Activated CD4-positive, alpha-beta memory T cell treated with anti-CD3 and anti-CD28 coated beads for 36 hours (primary cell): Measurements from ENCODE around the gene EXOC3L4. TPM values are rescaled to one million over a fixed set of nuclear protein-coding genes. Genes with fewer than 3 reads are reported as not detected.

Experiments used
- CTCF ChIA-PET: fragments of 350-600 bp; sonication (Branson Sonifier 250); formaldehyde crosslinking; loops from one replicate; lab custom pipeline; 2021; ENCODE audit warnings: antibody characterized with exemption, inconsistent platforms; lab: Charles Lee
- POLR2A ChIA-PET: fragments of 350-600 bp; sonication (Branson Sonifier 250); formaldehyde crosslinking; loops from one replicate; lab custom pipeline; 2021; ENCODE audit warnings: antibody characterized with exemption; lab: Charles Lee
- DNase-seq: peaks from one replicate; pipeline ENCODE4 v3.0.0-alpha.2; 2020
- H3K27ac Mint-ChIP-seq: one replicate; pipeline ENCODE4 v1.8.0; 2021; ENCODE audit warnings: mixed read lengths
- H3K27me3 Mint-ChIP-seq: one replicate; pipeline ENCODE4 v1.8.0; 2021; ENCODE audit warnings: mixed read lengths
- H3K36me3 Mint-ChIP-seq: one replicate; pipeline ENCODE4 v1.8.0; 2021; ENCODE audit warnings: mixed read lengths
- H3K4me1 Mint-ChIP-seq: one replicate; pipeline ENCODE4 v1.8.0; 2021; ENCODE audit warnings: low read depth, mixed read lengths
- H3K4me3 Mint-ChIP-seq: one replicate; pipeline ENCODE4 v1.8.0; 2021; ENCODE audit warnings: mild to moderate bottlenecking, mixed read lengths
- H3K9me3 Mint-ChIP-seq: one replicate; pipeline ENCODE4 v1.8.0; 2021; ENCODE audit warnings: mixed read lengths
- intact Hi-C: fragments of 100-400 bp; cut with micrococcal nuclease; formaldehyde crosslinking; loops from one replicate; pipeline ENCODE4 v1.15.1; 2023
- total RNA-seq, 2 experiments: library from RNA; stranded (reverse); gene quantifications; one replicate each; pipeline ENCODE4 v1.2.3, GENCODE V29; 2021

EXOC3L4 gene
- total RNA-seq, 2 experiments from 2014 or later, result not detected

DNA sequence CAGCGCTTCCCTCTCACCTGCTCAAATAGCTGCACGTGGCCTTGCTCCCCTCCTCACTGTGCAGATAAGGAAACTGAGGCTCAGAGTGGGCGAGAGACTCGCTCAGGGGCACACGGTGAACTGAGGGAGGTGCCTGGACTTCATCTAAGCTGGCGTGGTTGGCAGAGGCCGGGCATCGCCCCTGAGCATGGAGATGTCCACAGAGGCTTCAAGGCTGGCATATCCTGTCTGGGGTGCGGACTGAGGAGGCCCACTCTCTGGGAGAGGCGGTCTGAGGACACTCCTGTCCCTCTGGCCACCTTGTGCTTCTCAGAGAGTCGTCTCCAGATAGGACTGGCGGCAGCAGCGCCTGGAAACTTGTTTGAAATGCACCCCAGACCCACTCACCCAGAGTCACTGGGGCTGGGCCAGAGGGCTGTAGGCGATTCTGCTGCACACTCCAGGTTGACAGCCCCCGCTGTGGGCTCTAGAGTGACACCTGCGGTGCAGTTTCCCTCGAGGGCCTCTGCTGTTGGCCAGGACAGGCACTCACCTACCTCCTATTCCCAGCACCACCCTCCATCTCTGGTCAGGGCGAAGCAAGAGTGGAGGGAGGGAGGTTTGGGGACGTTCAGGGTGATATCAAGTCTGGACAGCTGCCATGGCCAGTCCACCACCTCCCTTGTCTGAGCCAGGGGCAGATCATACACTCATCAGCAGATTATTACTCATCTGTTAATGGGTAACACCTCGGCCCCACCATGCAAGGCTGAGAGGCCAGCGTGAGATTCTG lies 21.7 kb upstream of the EXOC3L4 start:
- ChIA-PET CTCF (interaction anchor here (4.6 kb wide), 1 partner anchor 33 kb away, joined by 31 read pairs; no protein-coding TSS in a partner anchor), POLR2A (no interaction called here)
- Mint-ChIP-seq H3K4me1 (no peaks in the 10 kb centered on the region), H3K36me3 (no peaks in the 10 kb centered on the region), H3K9me3 (no peaks in the 10 kb centered on the region), H3K27ac (no peak overlapping the region), H3K27me3 (peaks cover 4% of the 10 kb centered on the region), H3K4me3 (no peak overlapping the region)
- no peak for DNase-seq
- intact Hi-C loops, result no loop called here

DNA sequence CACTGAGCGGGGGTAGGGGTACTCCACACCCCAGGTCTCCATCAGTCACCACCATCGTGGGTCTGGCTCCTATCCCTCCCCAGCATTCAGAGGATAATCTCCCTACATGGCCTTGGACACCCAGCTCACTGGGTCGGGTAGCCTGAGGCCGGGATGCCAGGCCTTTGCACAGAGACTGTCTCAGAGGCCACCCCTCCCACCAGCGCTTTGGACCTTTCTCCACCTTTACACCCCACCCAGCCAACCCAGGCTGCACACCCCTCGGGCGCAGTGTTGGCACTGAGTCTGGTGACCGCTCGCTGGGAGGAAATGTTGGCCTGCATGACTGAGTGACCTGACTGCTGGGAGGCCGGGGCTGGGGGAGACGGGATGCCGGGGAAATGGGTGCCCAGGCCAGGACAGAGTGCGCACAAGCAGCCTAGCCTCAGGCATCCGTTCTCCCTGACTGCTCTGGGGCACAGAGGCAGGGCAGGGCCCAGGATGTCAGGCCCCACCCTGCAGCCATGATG lies 21.1 kb upstream of the EXOC3L4 start:
- CTCF ChIA-PET, result interaction anchor here (1.0 to 4.6 kb wide), 3 partner anchors 10 to 113 kb away, joined by 3 to 31 read pairs (median 6); no protein-coding TSS in a partner anchor
- DNase-seq, result no peak

DNA sequence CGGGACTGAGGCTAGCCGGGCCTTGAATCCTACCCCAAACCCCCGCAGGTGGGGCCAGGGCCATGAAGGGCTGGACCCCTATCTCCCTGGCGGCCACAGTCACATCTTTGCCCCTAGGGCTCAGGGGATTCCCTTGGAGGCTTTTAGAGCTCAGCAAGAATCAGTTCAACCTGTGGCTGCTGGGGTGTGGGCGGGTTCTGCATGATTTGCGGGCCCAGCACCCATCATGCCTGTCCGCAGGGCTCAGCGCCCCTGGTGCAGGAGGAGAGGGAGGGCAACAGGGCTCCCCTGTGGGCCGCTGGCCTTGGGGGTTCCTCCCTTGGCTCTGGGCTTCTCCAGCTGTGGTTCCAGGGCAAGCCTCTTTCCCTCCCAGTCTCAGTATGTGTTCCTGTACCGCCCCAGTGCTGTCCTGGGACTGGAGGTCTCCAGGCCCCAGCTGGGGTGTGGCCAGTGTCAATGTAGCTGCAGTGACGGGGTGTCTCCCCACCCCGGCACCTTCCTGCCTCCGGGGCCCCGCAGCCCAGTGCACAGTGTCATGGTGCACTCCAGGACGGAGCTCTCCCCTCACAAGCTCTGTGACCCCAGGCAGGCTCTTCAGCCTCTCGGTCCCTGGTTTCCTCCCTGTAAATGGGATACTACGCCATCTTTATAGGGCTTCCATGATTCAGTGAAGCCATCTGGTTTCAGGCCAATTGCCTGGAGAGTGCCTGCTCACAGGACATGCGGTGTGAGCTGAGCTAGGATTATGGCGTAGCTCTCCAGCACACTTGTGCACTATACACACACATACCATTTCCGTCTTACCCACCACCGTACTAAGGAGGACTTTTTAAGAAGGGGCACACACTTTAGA lies 20.4 kb upstream of the EXOC3L4 start:
- no peak overlapping the region for H3K27ac Mint-ChIP-seq
- no peaks in the 10 kb centered on the region for H3K36me3 Mint-ChIP-seq
- intact Hi-C loops, result no loop called here
- H3K4me1 Mint-ChIP-seq, result no peaks in the 10 kb centered on the region
- ChIA-PET POLR2A (no interaction called here), CTCF (interaction anchor here (0.9 to 4.6 kb wide), 10 partner anchors 10 to 380 kb away, joined by 3 to 34 read pairs (median 6); partner anchors contain the start of gene LBHD2)
- H3K27me3 Mint-ChIP-seq, result peaks cover 4% of the 10 kb centered on the region
- no peaks in the 10 kb centered on the region for H3K9me3 Mint-ChIP-seq
- H3K4me3 Mint-ChIP-seq, result no peak overlapping the region
- no peak for DNase-seq

More for the DNA sequence above, 21.1 kb upstream of the EXOC3L4 start:
- H3K27ac Mint-ChIP-seq, result no peak overlapping the region
- intact Hi-C loops, result no loop called here
- no peaks in the 10 kb centered on the region for H3K36me3 Mint-ChIP-seq
- H3K4me3 Mint-ChIP-seq, result no peak overlapping the region
- no peaks in the 10 kb centered on the region for H3K4me1 Mint-ChIP-seq
- POLR2A ChIA-PET, result no interaction called here
- no peaks in the 10 kb centered on the region for H3K9me3 Mint-ChIP-seq
- H3K27me3 Mint-ChIP-seq, result peaks cover 4% of the 10 kb centered on the region

DNA sequence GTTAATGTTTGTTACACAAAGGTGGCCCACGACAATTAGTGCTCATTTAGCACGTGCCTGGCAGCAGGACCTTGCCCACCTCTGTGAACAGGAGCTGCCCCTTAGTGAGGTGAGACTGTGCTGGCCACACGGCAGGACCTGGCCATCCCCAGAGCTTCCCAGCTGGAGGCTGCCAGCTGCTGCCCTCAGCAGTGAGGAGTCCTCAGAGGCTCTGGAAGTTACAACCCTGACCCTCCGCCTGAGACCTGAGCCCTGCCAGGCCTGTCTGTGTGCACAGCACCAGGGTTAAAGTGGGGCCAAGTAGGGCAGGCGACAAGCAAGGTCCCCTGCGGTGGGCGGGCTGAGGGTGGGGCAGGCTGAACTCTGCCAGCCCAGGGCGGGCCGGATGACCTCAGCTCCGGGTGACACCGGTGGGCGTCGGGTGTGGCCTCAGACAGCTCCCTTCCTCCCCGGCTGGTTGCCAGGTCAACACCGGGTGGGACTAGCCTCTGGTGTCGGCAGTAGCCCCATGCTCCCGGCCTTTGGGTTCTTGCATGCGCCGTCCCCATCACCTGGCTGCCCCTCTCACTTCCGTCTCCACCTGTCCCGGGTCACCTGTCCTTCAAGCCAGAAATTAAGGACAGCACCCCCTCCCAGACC lies 19.7 kb upstream of the EXOC3L4 start:
- peak; percentile 27 for DNase-seq
- intact Hi-C loops, result no loop called here
- H3K9me3 Mint-ChIP-seq, result no peaks in the 10 kb centered on the region
- H3K4me1 Mint-ChIP-seq, result no peaks in the 10 kb centered on the region
- CTCF ChIA-PET, result interaction anchor here (0.7 to 4.6 kb wide), 13 partner anchors 9 to 381 kb away, joined by 3 to 34 read pairs (median 4); partner anchors contain the start of gene LBHD2
- peaks cover 4% of the 10 kb centered on the region for H3K27me3 Mint-ChIP-seq
- H3K4me3 Mint-ChIP-seq, result no peak overlapping the region
- no peaks in the 10 kb centered on the region for H3K36me3 Mint-ChIP-seq
- POLR2A ChIA-PET, result no interaction called here
- no peak overlapping the region for H3K27ac Mint-ChIP-seq

DNA sequence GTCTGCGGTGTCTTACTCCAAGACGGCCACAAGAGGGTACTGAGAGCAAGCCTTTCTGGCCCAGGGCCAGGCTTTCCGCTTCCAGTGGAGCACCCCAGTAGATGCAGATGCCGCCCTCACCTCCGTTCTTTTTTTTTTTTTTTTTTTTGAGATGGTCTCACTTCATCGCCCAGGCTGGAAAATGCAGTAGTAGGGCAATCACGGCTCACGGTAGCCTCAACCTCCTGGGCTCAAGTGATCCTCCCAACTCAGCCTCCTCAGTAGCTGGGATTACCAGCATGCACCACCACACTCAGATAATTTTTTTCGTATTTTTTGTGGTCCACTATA lies 16.1 kb upstream of the EXOC3L4 start:
- peak; percentile 83 for DNase-seq
- Mint-ChIP-seq H3K27me3 (peaks cover 4% of the 10 kb centered on the region), H3K4me3 (no peak overlapping the region), H3K4me1 (no peaks in the 10 kb centered on the region), H3K36me3 (no peaks in the 10 kb centered on the region), H3K27ac (no peak overlapping the region), H3K9me3 (no peaks in the 10 kb centered on the region)
- ChIA-PET CTCF (interaction anchor here (0.7 to 3.4 kb wide), 7 partner anchors 27 to 484 kb away, joined by 3 to 19 read pairs (median 3); no protein-coding TSS in a partner anchor), POLR2A (interaction anchor here (1.1 kb wide), 1 partner anchor 22 kb away, joined by 3 read pairs; no protein-coding TSS in a partner anchor)
- intact Hi-C loops, result loop anchor here (1.0 kb wide), 2 partner anchors 63 to 214 kb away; no protein-coding TSS in a partner anchor

DNA sequence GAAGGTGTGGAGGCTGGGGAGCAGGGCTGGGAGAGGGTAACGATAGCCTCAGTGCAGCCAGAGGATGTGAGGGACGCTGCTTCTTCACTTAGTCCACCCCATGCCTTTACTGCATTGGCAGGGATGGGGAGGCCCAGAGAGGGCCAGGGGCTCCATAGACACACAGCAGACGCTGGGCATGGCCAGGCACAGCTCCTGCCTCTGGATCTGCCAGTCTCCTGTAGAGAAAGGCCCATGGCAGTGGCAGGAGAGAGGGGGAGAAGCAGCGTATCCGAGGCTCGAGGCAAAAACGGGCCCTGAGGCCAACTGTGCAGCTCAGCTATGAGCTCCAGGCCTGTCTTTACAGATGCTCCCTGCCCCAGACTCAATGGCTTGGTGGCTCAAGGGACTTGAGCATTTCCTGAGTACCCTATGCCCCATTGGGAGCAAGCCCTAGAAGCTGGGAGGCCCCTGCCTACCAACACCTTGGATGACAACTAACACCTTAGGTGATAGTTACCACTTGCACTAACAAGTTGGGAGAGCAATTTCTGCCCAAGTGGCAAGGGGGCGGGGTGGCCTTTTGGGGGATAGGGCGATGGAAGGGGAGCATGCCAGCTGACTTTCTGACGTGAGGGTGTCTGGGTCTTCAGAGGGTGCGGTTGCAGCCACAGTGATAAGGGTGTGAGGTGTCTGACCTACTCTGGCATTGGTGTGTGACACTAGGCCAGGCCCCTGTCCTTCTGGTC lies 15.5 kb upstream of the EXOC3L4 start:
- Mint-ChIP-seq H3K9me3 (no peaks in the 10 kb centered on the region), H3K27ac (no peak overlapping the region), H3K4me1 (no peaks in the 10 kb centered on the region), H3K4me3 (no peak overlapping the region), H3K36me3 (no peaks in the 10 kb centered on the region), H3K27me3 (peaks cover 5% of the 10 kb centered on the region)
- DNase-seq, result no peak
- intact Hi-C loops, result loop anchor here (1.0 kb wide), 2 partner anchors 62 to 213 kb away; no protein-coding TSS in a partner anchor
- ChIA-PET POLR2A (interaction anchor here (0.8 to 1.1 kb wide), 2 partner anchors 21 to 217 kb away, joined by 3 to 6 read pairs; no protein-coding TSS in a partner anchor), CTCF (interaction anchor here (0.5 to 3.4 kb wide), 7 partner anchors 26 to 384 kb away, joined by 3 to 19 read pairs (median 3); no protein-coding TSS in a partner anchor)

DNA sequence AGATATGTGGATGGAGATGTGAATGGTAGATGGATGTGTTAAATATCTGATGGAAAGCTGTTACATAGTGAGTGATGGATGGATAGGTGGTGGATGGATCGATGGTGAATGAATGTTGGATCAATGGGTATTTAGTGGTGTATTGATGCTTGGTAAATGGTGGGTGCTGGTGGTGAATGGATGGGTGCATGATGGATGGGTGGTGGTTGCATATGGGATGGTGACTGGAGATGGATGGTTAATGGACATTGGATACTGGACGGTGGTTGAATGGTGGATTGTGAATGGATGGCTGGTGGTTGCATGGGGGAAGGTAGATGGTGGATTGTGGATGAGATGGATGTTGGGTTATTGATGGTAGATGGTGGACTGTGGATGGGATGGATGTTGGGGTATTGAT lies 12.6 kb upstream of the EXOC3L4 start:
- H3K4me1 Mint-ChIP-seq, result no peaks in the 10 kb centered on the region
- DNase-seq, result no peak
- POLR2A ChIA-PET, result no interaction called here
- CTCF ChIA-PET, result no interaction called here
- no peak overlapping the region for H3K27ac Mint-ChIP-seq
- no peaks in the 10 kb centered on the region for H3K9me3 Mint-ChIP-seq
- H3K27me3 Mint-ChIP-seq, result peaks cover 13% of the 10 kb centered on the region
- intact Hi-C loops, result no loop called here
- no peak overlapping the region for H3K4me3 Mint-ChIP-seq
- H3K36me3 Mint-ChIP-seq, result no peaks in the 10 kb centered on the region

DNA sequence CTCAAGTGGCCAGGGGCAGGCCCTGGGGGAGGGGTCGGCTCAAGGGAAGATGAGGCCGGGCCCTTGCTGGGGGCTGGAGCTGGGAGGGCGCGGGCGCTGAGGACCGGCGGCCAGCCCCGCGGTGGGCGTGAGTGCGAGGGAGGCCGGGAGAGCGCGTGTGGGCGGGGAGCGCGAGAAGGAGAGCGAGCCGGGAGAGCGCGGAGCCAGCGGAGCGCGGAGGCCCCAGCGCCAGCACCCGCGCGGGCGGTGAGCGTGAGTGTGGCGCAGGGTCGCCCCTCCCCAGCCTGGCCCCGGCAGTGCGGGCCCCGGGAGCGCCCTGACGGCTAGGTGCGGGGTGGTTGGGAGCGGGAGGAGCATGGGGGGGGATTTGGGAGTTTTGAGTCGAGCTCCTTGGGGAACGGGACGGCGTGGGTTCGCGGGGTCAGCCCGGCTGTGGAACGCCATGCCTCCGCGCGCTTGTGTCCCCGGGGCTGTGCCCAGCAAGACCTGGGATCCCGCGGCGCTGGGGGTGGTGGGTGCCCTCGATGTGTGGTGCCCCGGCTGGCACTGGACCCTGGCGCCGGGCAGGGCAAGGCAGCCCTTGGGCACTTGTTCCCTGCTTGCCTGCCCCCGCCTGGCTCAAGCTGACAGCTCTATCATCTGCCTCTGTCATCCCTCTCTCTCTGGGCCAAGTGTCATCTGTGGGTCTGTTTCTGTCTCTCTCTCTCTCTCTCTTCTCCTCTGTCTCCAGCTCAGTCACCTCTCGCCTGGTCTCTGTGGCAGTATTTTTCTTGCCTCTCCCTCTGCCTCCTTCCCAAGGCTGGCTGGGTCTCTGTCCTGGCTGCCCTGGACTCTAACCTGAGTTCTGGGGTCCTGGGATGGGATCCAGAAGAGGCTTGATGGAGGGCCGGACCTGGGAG lies 10.3 kb upstream of the EXOC3L4 start, which contains the start of gene LBHD2:
TSS of gene LBHD2 (plus strand) at position 190 of the 899 bp plus-strand sequence. CDS start 1,803 bp downstream, outside the sequence.
- H3K36me3 Mint-ChIP-seq, result no peaks in the 10 kb centered on the region
- H3K4me1 Mint-ChIP-seq, result no peaks in the 10 kb centered on the region
- no peak within 1 kb of the TSS for H3K4me3 Mint-ChIP-seq
- ChIA-PET CTCF (interaction anchor here (1.5 kb wide), 1 partner anchor 9 kb away, joined by 6 read pairs; no protein-coding TSS in a partner anchor), POLR2A (no interaction called here)
- DNase-seq, result no peak
- H3K27ac Mint-ChIP-seq, result no peak within 1 kb of the TSS
- H3K27me3 Mint-ChIP-seq, result peaks cover 13% of the 10 kb centered on the region
- intact Hi-C loops, result no loop called here
- no peaks in the 10 kb centered on the region for H3K9me3 Mint-ChIP-seq

DNA sequence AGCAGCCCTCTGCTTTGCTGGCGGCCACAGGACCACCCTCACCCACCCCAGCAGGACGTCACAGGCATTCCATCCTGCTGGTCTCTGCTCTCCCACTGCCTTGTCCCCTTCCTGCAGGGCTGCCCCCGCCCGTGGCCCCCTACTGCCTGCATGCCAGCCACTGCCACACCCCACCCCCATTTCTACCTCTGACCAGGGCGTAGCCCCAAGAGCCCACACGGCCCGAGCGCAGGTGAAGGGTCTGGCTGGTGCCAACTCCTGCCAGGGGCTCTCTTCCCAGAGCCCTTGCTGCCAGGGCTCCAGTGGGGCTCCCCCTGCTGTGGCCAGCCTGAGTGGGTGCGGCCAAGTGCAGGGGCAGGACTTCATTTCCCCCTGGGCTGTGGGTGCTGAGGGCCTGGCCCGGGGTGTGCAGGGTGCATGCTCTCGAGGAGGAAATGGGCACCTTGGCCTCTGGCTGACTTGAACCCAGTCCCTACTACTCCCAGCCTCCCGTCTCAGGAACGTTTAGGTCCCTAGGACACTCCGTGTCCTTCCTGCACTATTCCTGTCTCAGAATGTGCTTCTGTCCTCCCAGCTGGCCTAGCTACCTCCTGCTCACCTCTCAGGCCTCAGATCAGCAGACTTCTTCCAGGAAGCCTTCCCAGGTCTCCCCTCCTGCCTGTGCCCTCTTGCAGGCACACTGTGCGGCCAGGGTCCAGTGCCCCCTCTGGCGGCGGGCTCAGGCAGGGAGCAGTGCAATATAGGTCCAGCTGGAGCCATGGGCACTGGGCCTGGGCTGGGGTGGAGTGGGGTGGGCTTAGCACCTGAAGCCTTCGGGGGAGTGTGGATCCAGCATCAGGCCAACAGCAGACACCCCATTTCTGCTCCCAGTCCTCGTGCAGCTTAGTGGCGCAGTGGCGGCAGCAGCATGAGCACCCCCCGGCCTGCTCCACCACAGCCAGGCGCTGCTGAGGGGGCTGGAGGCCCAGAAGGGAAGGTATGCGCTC lies 9.1 kb upstream of the EXOC3L4 start:
- CTCF ChIA-PET, result interaction anchor here (1.5 kb wide), 1 partner anchor 10 kb away, joined by 6 read pairs; no protein-coding TSS in a partner anchor
- POLR2A ChIA-PET, result no interaction called here

More for the DNA sequence above, 9.1 kb upstream of the EXOC3L4 start:
- H3K27ac Mint-ChIP-seq, result no peak overlapping the region
- no peaks in the 10 kb centered on the region for H3K4me1 Mint-ChIP-seq
- intact Hi-C loops, result no loop called here
- H3K36me3 Mint-ChIP-seq, result no peaks in the 10 kb centered on the region
- no peaks in the 10 kb centered on the region for H3K9me3 Mint-ChIP-seq
- no peak for DNase-seq
- H3K27me3 Mint-ChIP-seq, result peaks cover 13% of the 10 kb centered on the region
- H3K4me3 Mint-ChIP-seq, result no peak overlapping the region
